Gastrocnemius medialis (tissue), 4 donors: ENCODE data around the gene SLC41A1. TPM values are rescaled to one million over a fixed set of nuclear protein-coding genes. Genes with fewer than 3 reads are reported as not detected.

Source experiments
- ATAC-seq, 2 donors: fragments of 150-250 bp; one replicate each; pipeline ENCODE4 v1.9.1; 2016
- DNase-seq, 2 donors: peaks; one replicate each; pipeline ENCODE4 v3.0.0-alpha.2; 2019
- H3K27ac ChIP-seq, 4 donors: fragments of 200-600 bp; sonication (generic); 1 replicate in 1 of 4; 2 replicates in 3 of 4; pipeline ENCODE4 v1.5.1; 2016 to 2018; ENCODE audit warnings: mild to moderate bottlenecking in 2 of 4, moderate library complexity in 1 of 4
- H3K27me3 ChIP-seq, 3 donors: fragments of 200-600 bp; sonication (generic) in 2 of 3; 1 replicate in 1 of 3; 2 replicates in 2 of 3; pipeline versions ENCODE4 v1.5.1 to v1.6.0; 2016 to 2019; ENCODE audit warnings: mild to moderate bottlenecking in 1 of 3, moderate library complexity in 1 of 3
- H3K36me3 ChIP-seq, 2 donors: fragments of 200-600 bp; sonication (generic) in 1 of 2; one replicate each; pipeline ENCODE4 v1.5.1; 2017 to 2018
- H3K4me1 ChIP-seq, 2 donors: fragments of 200-600 bp; sonication (generic) in 1 of 2; one replicate each; pipeline ENCODE4 v1.5.1; 2016 to 2017; ENCODE audit warnings: mild to moderate bottlenecking in 2 of 2
- H3K4me3 ChIP-seq, 4 donors: fragments of 200-600 bp; sonication (generic) in 3 of 4; 1 replicate in 1 of 4; 2 replicates in 3 of 4; pipeline ENCODE4 v1.5.1; 2016 to 2019; ENCODE audit warnings: mild to moderate bottlenecking in 2 of 4
- H3K9me3 ChIP-seq, 3 donors: fragments of 200-600 bp; sonication (generic) in 2 of 3; 1 replicate in 1 of 3; 2 replicates in 2 of 3; pipeline ENCODE4 v1.5.1; 2016 to 2019
- POLR2A ChIP-seq, 2 donors: fragments of 450-650 bp; IDR thresholded peaks; one replicate each; pipeline ENCODE4 v1.6.1; 2017; ENCODE audit warnings: antibody characterized with exemption in 2 of 2, mild to moderate bottlenecking in 2 of 2, moderate library complexity in 2 of 2
- in situ Hi-C, 4 donors: fragments of 200-750 bp; cut with MboI; loops; one replicate each; pipeline versions ENCODE4 v1.15.0 to v1.8.0; 2017; ENCODE audit warnings: low sequenced_read_pairs in 4 of 4
- intact Hi-C: fragments of 100-400 bp; cut with DNase I; formaldehyde crosslinking; loops from one replicate; pipeline ENCODE4 v1.15.1; 2023; ENCODE audit warnings: low total_unique reads
- total RNA-seq, 4 donors: library from RNA; depleted of rRNA; stranded (reverse); fragments of >200 nt; gene quantifications; one replicate each; pipeline versions ENCODE4 v1.1.0 to v1.2.3, GENCODE V29; 2016
- TF ChIP-seq, protein P1 (sequence below), 5 experiments: fragments of 450-650 bp in 3 of 5; fragments of 200-600 bp in 2 of 5; sonication (generic) in 2 of 5; IDR thresholded peaks in 4 of 5; conservative IDR thresholded peaks in 1 of 5; 1 replicate in 4 of 5; 2 replicates in 1 of 5; pipeline ENCODE4 v1.5.1; 2016 to 2019; ENCODE audit warnings: antibody characterized with exemption in 5 of 5, mild to moderate bottlenecking in 3 of 5, moderate library complexity in 3 of 5

SLC41A1 gene
- total RNA-seq, 4 donors from 2014 or later, result 21.5 to 39.8 (median 36.8) TPM

DNA sequence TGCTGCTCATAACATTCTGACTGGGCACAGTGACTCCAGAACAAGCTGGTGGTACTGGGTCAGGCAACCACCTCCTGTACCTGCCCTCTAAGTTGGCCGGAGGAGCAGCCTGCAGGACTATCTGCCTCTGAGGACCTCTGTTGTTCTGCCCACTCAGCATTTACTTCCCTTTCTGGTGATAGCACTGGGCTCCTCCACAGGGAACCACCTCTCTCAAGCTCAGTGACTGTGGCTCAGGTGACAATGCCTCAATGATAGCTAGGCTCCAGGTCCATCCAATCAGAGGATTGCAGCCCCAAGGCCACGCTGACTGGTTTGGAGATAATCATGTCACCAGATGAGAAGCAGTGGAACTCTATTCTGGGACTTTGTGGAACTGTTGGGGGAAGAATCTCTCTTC is 15.8 kb downstream of the SLC41A1 start:
- Histone ChIP-seq H3K4me3 (no peak overlapping the region), H3K36me3 (peaks cover 0 to 78% of the 10 kb centered on the region in 2 donors), H3K27me3 (no peaks in the 10 kb centered on the region), H3K9me3 (no peaks in the 10 kb centered on the region), H3K4me1 (peaks cover 10 to 13% of the 10 kb centered on the region in 2 donors), H3K27ac (no peak overlapping the region)
- in situ Hi-C loops (loop anchor here (10.0 to 25.0 kb wide), 5 partner anchors 115 to 315 kb away; partner anchors contain the start of gene AVPR1B (in 1 of the 4)), intact Hi-C loops (no loop called here)
- TF ChIP-seq POLR2A (IDR thresholded peaks at IDR 0.05), result no peak
- TF ChIP-seq, protein P1, sequence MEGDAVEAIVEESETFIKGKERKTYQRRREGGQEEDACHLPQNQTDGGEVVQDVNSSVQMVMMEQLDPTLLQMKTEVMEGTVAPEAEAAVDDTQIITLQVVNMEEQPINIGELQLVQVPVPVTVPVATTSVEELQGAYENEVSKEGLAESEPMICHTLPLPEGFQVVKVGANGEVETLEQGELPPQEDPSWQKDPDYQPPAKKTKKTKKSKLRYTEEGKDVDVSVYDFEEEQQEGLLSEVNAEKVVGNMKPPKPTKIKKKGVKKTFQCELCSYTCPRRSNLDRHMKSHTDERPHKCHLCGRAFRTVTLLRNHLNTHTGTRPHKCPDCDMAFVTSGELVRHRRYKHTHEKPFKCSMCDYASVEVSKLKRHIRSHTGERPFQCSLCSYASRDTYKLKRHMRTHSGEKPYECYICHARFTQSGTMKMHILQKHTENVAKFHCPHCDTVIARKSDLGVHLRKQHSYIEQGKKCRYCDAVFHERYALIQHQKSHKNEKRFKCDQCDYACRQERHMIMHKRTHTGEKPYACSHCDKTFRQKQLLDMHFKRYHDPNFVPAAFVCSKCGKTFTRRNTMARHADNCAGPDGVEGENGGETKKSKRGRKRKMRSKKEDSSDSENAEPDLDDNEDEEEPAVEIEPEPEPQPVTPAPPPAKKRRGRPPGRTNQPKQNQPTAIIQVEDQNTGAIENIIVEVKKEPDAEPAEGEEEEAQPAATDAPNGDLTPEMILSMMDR (IDR thresholded peaks at IDR 0.05 in 4 of 5, conservative IDR thresholded peaks at IDR 0.05 in 1 of 5), result no peak
- DNase-seq (no peak), ATAC-seq (no peak)

DNA sequence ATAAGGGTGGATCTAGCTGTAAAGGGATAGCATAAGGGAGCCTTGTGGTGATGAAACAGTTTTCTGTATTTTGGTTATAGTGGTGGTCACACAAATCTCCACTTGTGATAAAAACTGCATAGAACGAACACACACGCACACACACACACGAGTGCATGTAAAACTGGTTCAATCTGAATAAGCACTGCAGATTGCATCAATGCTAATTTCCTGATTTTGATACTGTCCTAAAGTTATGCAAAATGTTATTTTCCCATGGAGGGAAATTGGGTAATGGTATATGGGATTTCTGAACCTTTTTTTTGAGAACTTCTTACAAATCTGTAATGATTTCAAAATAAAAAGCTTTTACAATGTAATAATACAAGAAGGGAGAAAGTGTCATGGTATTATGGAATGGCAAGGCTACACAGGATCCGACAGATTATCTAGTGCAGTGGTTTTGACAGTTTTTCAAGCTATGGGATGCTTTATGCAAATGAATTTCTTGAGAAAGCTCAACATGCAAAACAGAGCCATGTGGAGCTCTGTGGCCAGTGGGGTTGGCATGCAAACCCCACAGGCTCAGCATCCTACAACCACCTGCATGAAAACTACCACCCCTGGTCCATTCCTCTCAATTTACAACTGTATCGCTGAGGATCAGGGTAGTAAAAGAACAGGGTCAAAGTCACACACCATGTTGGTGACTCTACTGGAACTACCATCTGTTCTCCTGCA is 18.8 kb downstream of the SLC41A1 start:
- H3K36me3 ChIP-seq, result peaks cover 0 to 75% of the 10 kb centered on the region in 2 donors
- H3K4me3 ChIP-seq, result no peak overlapping the region
- no peak overlapping the region for H3K27ac ChIP-seq
- ATAC-seq (no peak), DNase-seq (no peak)
- TF ChIP-seq, protein P1 (IDR thresholded peaks at IDR 0.05 in 4 of 5, conservative IDR thresholded peaks at IDR 0.05 in 1 of 5), result no peak
- no peak for TF ChIP-seq POLR2A (IDR thresholded peaks at IDR 0.05)
- intact Hi-C loops, result no loop called here
- no peaks in the 10 kb centered on the region for H3K9me3 ChIP-seq
- H3K27me3 ChIP-seq, result no peaks in the 10 kb centered on the region
- H3K4me1 ChIP-seq, result no peaks in the 10 kb centered on the region
- in situ Hi-C loops, result loop anchor here (5.0 to 25.0 kb wide), 8 partner anchors 113 to 318 kb away; partner anchors contain the start of gene AVPR1B (in 1 of the 4)

DNA sequence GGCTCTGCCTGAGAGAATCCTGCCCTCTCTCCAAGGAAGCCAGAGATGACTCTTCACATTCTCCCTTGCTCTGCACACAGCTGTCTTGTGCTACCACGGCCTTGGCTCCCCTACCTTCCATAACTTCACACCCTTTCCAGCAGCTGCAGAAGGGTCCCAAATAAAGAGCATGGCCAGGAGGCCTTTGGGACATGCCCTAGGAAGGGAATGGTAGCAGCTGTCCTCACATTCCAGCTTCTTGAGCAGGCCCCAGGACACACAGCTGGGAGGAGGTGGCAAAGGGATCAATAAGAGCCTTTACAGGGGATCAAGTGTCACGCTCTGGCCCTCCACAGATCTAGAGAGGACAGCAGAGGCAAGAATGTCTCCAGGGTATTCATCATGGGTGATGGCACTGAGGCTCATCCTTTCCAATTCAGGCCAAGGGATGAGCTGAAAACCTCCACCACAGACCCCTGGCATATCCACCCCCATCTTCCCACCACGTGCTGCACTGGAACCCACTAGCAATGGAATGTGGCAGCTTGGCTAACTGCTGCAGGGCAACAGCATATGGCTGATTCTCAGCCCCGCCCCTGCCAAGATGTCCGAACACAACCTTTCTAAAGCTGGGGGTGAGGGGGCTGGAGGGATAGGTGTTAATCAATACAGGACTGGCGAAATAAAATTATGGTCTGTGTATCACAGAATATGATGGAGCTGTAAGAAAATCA is 19.9 kb downstream of the SLC41A1 start:
- in situ Hi-C loops (loop anchor here (5.0 to 25.0 kb wide), 8 partner anchors 114 to 319 kb away; partner anchors contain the start of gene AVPR1B (in 1 of the 4)), intact Hi-C loops (no loop called here)
- Histone ChIP-seq H3K4me3 (no peak overlapping the region), H3K27ac (peak overlapping the region in 2 of 4 donors; percentile 37 to 42), H3K27me3 (no peaks in the 10 kb centered on the region), H3K4me1 (no peaks in the 10 kb centered on the region), H3K9me3 (no peaks in the 10 kb centered on the region), H3K36me3 (peaks cover 0 to 64% of the 10 kb centered on the region in 2 donors)
- DNase-seq, result no peak
- ATAC-seq, result no peak
- TF ChIP-seq, protein P1 (IDR thresholded peaks at IDR 0.05 in 4 of 5, conservative IDR thresholded peaks at IDR 0.05 in 1 of 5), result no peak
- TF ChIP-seq POLR2A (IDR thresholded peaks at IDR 0.05), result no peak

DNA sequence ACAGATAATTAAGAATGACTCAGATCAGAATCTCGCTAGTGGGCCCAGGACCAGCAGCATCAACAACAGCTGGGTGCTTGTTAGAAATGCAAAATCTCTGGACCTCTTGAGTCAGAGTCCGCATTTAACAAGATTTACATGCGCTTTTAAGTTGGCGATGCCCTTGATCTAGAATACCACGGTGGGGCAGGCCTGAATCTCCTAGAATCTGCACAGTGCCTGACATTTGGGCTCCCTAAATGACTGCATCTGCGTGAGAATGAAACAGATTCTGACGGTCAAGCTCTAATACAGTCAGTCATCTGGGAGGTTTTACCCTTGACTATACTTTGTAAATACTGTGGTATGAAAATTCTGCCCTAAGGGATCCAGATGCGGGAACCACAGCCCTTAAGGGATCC is 20.5 kb downstream of the SLC41A1 start:
- ATAC-seq, result no peak
- in situ Hi-C loops (loop anchor here (5.0 to 25.0 kb wide), 8 partner anchors 115 to 320 kb away; partner anchors contain the start of gene AVPR1B (in 1 of the 4)), intact Hi-C loops (no loop called here)
- Histone ChIP-seq H3K27me3 (no peaks in the 10 kb centered on the region), H3K27ac (peak overlapping the region in 3 of 4 donors; percentile 2 to 42 (median 37)), H3K4me1 (peaks cover 0 to 3% of the 10 kb centered on the region in 2 donors), H3K36me3 (peaks cover 0 to 58% of the 10 kb centered on the region in 2 donors), H3K4me3 (no peak overlapping the region), H3K9me3 (no peaks in the 10 kb centered on the region)
- TF ChIP-seq, protein P1 (IDR thresholded peaks at IDR 0.05 in 4 of 5, conservative IDR thresholded peaks at IDR 0.05 in 1 of 5), result no peak
- no peak for TF ChIP-seq POLR2A (IDR thresholded peaks at IDR 0.05)
- no peak for DNase-seq
